T-helper 2 cell (primary cell): ENCODE measurements around the gene TTLL11.

ENCODE experiments used
- DNase-seq, 5 experiments: peaks; one replicate each; pipeline versions ENCODE4 v3.0.0 to v3.0.0-alpha.2; 2012 to 2022

The TTLL11 gene

GRCh38 chr9:121826711-121827110, 266.4 kb downstream of the TTLL11 start:
- DNase-seq, result no peak

GRCh38 chr9:121825031-121825691, 267.9 kb downstream of the TTLL11 start:
- DNase-seq, result no peak

DNA sequence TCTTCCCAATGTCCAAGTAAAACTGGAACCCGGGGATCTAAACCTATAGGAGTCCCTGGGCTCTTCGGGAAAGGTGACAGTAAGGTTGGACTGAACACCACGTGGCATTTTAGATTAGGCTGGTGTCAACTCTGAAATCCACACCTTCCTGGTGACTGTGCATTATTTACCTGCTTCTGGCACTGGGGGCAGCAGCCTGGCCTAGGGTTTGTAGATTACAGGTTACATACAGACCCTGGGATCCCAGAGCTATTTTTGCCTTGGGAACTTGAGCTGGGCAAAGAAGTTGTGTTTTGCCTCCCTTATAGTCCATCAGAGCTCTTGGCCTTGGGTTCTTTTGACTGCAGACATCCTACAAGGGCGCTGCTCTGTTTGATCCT, 268.5 kb downstream of the TTLL11 start:
- DNase-seq, result no peak

- DNase-seq, result no peak
Observed at GRCh38 chr9:121823451-121824169, 269.5 kb downstream of the TTLL11 start.

DNA sequence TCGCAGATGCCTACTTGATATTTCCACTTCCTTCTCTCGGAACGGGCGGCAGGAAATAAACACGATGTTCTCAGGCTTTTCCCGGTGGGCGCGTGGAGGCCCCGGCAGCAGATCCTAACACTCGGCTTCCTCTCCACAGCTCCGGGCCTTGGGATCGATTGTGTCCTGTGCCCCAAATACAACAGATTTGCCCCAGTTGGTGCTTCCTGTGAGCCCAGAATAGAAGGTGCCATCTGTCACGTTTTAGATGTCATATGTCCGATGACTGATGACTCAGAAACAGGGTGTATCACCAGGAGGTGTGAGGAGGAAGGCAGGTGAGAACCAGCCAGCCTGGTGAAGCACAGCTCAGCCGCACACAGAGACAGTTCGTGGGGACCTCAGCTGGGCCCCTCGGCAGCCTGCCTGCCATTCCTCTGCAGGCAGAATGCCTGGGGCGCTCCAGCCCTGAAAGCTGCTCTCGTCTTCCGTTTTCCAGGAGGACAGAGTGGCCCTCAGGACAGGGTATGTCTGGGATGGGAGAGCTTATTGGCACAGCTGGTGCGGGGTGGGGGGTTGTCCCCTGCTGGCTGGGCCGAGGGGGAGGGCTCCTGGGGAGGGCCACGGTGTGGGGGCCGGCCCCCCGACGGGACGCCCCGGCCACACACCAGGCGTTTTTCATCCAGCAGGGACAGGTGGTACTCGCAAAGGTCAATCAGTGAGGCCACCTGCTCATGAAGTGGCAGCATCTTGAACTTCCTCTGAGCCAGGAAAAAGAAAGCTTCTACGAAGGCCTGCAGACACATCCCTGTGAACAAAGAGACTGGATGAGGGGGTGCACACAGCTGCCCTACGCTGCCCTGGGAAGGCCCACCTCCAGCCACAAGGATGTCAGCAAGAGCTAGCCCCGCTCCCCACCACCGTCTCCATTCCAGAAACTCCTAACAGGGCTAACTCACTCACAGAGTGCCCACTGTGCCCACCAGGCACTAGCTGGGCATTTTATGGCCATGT, 270.7 kb downstream of the TTLL11 start:
- DNase-seq, result peak in 1 of 5 experiments; percentile 67

DNA sequence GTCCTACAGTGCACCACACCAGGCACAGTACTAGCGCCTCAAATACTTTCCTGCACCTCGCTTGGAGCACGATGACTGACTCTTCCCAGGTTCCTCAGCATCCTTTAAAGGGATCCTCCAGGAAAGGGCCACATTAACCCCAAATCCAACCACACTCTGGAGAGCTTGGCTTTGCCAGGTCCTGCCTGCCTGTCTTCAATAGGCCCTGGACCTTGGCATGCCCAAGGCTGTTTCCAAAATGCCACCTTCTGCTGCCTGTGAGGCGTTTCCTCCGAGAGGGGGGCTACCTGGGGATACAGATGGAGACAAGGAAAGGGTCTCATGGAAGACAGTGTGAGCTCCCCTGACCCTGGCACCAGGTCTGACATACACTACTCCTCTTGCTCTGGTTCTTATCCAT, 271.8 kb downstream of the TTLL11 start:
- no peak for DNase-seq

- no peak for DNase-seq
Observed at GRCh38 chr9:121820286-121821005, 272.7 kb downstream of the TTLL11 start.

DNA sequence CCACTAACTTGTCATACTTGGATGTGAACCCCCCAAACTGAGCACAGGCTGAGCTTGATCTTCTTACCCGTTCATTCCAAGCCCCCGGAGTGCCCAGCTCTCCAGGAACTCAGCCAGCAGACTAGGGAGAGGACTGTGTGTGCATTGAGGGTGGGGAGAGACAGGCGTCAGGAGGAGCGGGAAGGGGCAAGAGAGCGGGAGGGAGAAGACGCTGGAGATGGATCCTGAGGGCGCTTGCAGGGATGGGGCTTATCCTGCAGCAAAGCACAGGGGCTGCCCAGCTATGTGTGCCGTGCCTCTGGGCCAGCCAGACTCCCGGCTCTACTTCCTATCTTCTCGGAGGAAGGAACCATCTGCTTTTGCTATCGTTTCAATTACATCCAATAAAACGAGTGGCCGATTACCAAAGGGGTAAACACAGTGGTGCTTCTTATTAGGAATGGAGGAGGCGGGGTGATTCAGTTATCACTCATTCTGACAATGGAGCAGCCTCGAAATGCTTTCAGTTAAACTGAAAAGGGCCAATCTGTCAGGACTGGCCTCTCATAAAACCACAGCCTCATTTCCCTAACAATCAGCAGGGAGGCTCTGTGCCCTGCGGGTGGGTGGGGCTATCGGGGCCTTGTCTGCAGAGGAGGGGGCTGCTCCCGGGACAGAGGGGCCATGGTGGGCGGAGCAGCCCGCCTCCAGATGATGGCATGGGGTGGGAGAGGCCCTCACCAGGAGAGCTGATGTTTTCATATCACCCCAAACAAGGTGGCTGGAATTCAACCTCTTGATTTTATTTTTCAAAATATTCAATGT, 273.5 kb downstream of the TTLL11 start:
- no peak for DNase-seq

- no peak for DNase-seq
Observed at GRCh38 chr9:121818841-121819427, 274.2 kb downstream of the TTLL11 start.

- no peak for DNase-seq
Observed at GRCh38 chr9:121818016-121818661, 275.0 kb downstream of the TTLL11 start.

DNA sequence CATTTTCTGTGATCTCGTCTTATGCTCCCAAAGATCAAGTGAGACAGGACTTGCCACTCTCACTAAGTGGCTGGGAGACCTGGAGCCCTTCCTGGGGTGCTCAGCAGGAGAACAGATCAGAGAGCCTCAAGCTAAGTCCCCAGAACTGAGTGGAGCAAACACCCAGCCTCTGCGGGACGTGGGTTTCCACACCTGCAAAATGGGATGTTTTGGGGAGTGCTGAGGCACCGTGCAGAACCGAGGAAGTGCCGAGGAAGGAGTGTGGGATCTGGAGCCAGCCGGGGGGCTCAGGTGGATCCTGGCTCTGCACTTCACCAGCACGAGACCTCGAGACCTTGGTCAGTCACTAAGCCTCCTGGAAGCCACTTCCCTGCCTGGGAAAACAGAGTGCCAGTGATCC, 275.6 kb downstream of the TTLL11 start:
- no peak for DNase-seq

- no peak for DNase-seq
Observed at GRCh38 chr9:121816845-121817450, 276.2 kb downstream of the TTLL11 start.

GRCh38 chr9:121816449-121816817, 276.7 kb downstream of the TTLL11 start:
- DNase-seq, result no peak

- no peak for DNase-seq
Observed at GRCh38 chr9:121815546-121816448, 277.3 kb downstream of the TTLL11 start.

DNA sequence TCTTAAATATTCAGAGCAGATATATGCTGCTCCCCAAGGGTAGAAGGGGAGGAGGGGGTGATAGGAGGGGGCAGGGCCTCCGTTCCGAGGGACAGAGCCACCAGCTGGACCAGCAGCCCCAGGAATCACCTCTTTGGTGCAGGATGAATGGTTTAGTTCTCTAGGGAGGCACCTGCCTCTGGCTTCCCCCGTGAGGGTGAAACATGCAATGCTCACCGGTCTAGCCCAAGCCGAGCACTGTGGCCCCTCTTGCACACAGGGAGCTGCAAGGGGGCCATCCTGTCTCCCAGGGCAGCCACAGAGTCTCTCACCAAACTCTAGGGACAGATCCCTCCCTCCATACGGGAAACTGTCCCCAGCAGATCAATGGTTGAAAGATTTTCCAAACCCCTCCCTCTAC, 278.0 kb downstream of the TTLL11 start:
- DNase-seq, result no peak

GRCh38 chr9:121814594-121814993, 278.5 kb downstream of the TTLL11 start:
- DNase-seq, result no peak

DNA sequence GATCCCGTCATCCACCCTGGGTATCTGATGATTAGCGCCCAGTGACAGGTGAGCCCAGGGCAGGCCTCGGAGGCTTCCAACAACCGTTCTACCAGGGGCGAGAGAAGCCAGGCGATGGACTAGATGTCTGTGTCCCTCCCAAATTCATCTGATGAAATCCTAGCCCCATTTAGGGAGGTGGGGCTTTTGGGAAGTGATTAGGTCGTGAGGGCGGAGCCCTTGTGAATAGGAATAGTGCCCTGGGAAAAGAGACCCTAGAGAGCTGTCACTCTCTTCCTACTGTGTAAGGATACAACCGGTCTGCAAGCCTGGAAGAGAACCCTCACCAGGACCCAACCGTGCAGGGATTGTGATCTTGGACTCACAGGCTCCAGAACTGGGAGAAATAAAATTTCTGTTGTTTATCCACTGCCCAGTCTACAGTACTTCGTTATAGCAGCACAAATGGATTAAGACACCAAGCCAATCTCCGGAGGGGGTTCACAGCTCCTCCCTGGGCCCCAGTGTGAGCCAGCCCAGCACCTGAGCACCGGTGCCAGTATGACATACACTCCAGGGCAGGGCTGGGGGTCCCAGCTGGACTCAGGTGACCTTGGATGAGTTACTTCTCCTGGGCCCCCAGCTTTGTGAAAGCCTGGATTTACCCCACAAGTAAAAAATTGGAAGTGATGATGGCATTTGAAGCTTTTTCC, 279.4 kb downstream of the TTLL11 start:
- DNase-seq, result no peak

GRCh38 chr9:121812159-121812735, 280.9 kb downstream of the TTLL11 start:
- DNase-seq, result no peak
